Measurements from ENCODE around the gene FEZF1.

DNA sequence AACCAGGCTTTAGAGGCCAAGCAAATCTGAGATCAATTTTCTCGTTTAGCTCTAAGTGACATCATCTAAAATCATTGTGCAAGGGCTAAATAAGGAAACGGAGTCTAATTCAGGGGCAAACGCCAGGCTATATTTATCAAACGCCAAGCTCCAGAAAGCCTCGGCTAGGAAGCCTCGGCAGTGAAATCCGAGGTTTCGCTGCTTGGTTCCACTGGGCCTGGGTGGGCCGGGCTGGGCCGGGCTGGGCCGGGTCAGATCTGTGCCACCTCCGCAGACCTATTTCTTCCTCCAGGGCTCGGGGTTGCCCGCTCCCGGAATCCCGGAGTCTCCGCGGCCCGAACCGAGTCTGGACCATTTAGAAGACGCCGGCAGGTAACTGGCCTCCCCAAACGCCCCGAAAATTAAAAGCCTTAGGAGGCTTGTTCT lies 459 bp upstream of the FEZF1 start:
- TF ChIP-seq POLR2AphosphoS5 (IDR thresholded peaks at IDR 0.05; ENCODE audit: low read depth, low read length) (no peak), POLR2A (IDR thresholded peaks at IDR 0.05; ENCODE audit: low read depth, low read length) (no peak), TAF1 (IDR thresholded peaks at IDR 0.05; ENCODE audit: low read depth, low read length) (no peak), PAX5 (IDR thresholded peaks at IDR 0.05; ENCODE audit: insufficient read depth, low read length, severe bottlenecking) (no peak)
